AG09309 (cell line): ENCODE data around the gene TAP1.

Experiments used
- DNase-seq: peaks from one replicate; pipeline ENCODE4 v3.0.0-alpha.2; 2010; ENCODE audit warnings: low read depth
- H3K4me3 ChIP-seq: 2 replicates; pipeline ENCODE4 v1.5.1; 2011; ENCODE audit warnings: mild to moderate bottlenecking, low read depth, low read length, moderate library complexity; ENCODE audit not compliant: control insufficient read depth
- CTCF ChIP-seq: IDR thresholded peaks from 2 replicates; pipeline ENCODE4 v1.5.1; 2011; ENCODE audit warnings: mild to moderate bottlenecking, low read depth, low read length, inconsistent platforms; ENCODE audit not compliant: insufficient read depth, control insufficient read depth; ENCODE audit errors: missing control alignments

The TAP1 gene

DNA sequence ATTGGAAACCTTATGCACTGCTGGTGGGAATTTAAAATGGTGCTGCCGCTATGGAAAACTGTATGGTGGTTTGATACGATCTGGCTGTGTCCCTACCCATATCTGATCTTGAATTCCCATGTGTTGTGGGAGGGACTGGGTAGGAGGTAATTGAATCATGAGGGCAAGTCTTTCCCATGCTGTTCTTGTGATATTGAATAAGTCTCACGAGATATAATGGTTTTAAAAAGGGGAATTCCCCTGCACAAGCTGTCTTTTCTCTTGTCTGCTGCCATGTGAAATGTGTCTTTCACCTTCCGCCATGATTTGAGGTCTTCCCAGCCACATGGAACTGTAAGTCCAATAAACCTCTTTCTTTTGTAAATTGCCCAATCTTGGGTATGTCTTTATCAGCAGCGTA is 19.8 kb downstream of the TAP1 start:
- TF ChIP-seq CTCF, result no peak
- DNase-seq, result no peak
- H3K4me3 ChIP-seq, result no peak overlapping the region

- no peak for TF ChIP-seq CTCF
- no peak for DNase-seq
- H3K4me3 ChIP-seq, result no peak overlapping the region
These were observed 21.0 kb downstream of the TAP1 start for GRCh38 chr6:32832535-32832934.

GRCh38 chr6:32830936-32831335 is 22.6 kb downstream of the TAP1 start:
- no peak overlapping the region for H3K4me3 ChIP-seq
- no peak for TF ChIP-seq CTCF
- DNase-seq, result no peak

- DNase-seq, result no peak
- TF ChIP-seq CTCF, result no peak
These were observed 23.5 kb downstream of the TAP1 start for GRCh38 chr6:32830017-32830416.

DNA sequence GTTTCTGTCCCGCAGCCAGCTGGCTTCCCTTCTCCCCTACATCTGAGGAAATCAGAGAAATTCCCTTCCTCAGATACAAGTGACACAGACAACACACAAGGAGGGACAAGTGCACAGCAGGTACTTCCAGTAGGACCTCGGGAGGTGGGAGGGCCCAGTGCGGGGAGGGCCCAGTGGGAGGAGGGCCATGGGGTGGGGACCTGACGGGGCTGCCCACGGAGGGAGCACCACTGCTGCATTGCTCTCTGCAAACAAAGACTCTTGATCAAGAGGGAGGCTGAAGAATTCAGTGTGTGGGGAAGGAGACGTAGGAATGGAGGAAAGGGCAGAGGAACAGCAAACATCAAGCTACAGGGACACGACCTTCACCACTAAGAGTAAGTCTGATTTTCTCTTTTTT is 24.0 kb downstream of the TAP1 start:
- no peak overlapping the region for H3K4me3 ChIP-seq
- DNase-seq, result no peak
- no peak for TF ChIP-seq CTCF

More at GRCh38 chr6:32830017-32830416, 23.5 kb downstream of the TAP1 start:
- no peak overlapping the region for H3K4me3 ChIP-seq

- DNase-seq, result no peak
- TF ChIP-seq CTCF, result no peak
These were observed 26.5 kb downstream of the TAP1 start for GRCh38 chr6:32827025-32827424.

DNA sequence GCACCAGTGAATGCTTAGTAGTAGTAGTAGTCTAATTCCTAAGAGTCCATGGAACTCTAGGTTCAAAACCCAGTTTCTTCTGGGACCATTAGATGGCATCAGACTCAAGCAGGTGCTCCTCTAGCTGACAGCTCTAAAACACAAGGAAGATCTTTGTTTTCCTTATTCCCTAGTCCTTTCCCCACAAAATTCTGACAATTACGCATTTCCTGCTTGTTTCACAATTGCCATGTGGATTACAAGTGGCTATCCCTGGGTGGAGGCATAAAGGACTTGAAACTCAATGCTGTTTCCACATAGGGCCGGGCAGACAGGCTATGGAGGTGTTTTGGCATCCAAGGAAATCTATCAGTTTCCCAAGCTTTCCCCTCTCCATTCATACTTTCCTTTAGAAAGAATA is 27.5 kb downstream of the TAP1 start:
- TF ChIP-seq CTCF, result peak; percentile 50
- DNase-seq, result peak; percentile 57
- H3K4me3 ChIP-seq, result no peak overlapping the region

More at GRCh38 chr6:32827025-32827424, 26.5 kb downstream of the TAP1 start:
- no peak overlapping the region for H3K4me3 ChIP-seq
